Natural killer cell (primary cell): ENCODE data around the gene NDFIP1. TPM values are rescaled to one million over a fixed set of nuclear protein-coding genes. Genes with fewer than 3 reads are reported as not detected.

Source experiments
- ATAC-seq, 3 donors: fragments of 150-1000 bp in 2 of 3; fragments of 200-7000 bp in 1 of 3; cut with Tn5 transposase; 1 replicate in 1 of 3; 2 replicates in 2 of 3; pipeline ENCODE4 v1.10.0; 2021; ENCODE audit warnings: mild to moderate bottlenecking in 2 of 3, moderate library complexity in 2 of 3
- DNase-seq, 2 donors: peaks; one replicate each; pipeline versions ENCODE4 v3.0.0 to v3.0.0-alpha.2; 2013 to 2021; ENCODE audit warnings: mixed read lengths in 1 of 2
- H3K27ac ChIP-seq: one replicate; pipeline ENCODE4 v1.5.1; 2013; ENCODE audit warnings: mild to moderate bottlenecking, low read length
- H3K27me3 ChIP-seq: one replicate; pipeline ENCODE4 v1.6.1; 2013; ENCODE audit warnings: low read length; ENCODE audit not compliant: control insufficient read depth, insufficient read depth
- H3K36me3 ChIP-seq: one replicate; pipeline ENCODE4 v1.6.1; 2013; ENCODE audit warnings: low read length; ENCODE audit not compliant: control insufficient read depth, insufficient read depth
- H3K4me1 ChIP-seq: one replicate; pipeline ENCODE4 v1.6.1; 2013; ENCODE audit warnings: low read length; ENCODE audit not compliant: control insufficient read depth, insufficient read depth
- H3K4me3 ChIP-seq: one replicate; pipeline ENCODE4 v1.5.1; 2013; ENCODE audit warnings: low read length
- H3K9me3 ChIP-seq: one replicate; pipeline ENCODE4 v1.6.1; 2013; ENCODE audit warnings: low read length; ENCODE audit not compliant: control insufficient read depth, insufficient read depth
- H3K27ac Mint-ChIP-seq, 2 donors: one replicate each; pipeline ENCODE4 v1.8.0; 2022; ENCODE audit warnings: mild to moderate bottlenecking in 2 of 2, mixed read lengths in 2 of 2, moderate library complexity in 1 of 2
- H3K27me3 Mint-ChIP-seq, 2 donors: one replicate each; pipeline ENCODE4 v1.8.0; 2022; ENCODE audit warnings: low read depth in 2 of 2, mixed read lengths in 2 of 2
- H3K36me3 Mint-ChIP-seq: one replicate; pipeline ENCODE4 v1.8.0; 2022; ENCODE audit warnings: mixed read lengths
- H3K4me1 Mint-ChIP-seq, 2 donors: one replicate each; pipeline ENCODE4 v1.8.0; 2022; ENCODE audit warnings: mixed read lengths in 2 of 2
- H3K4me3 Mint-ChIP-seq: one replicate; pipeline ENCODE4 v1.8.0; 2022; ENCODE audit warnings: mild to moderate bottlenecking, moderate library complexity, mixed read lengths
- H3K9me3 Mint-ChIP-seq, 2 donors: one replicate each; pipeline ENCODE4 v1.8.0; 2022; ENCODE audit warnings: mixed read lengths in 2 of 2
- CTCF ChIP-seq: fragments of 200-600 bp; IDR thresholded peaks from one replicate; pipeline ENCODE4 v1.8.0; 2022; ENCODE audit warnings: antibody characterized with exemption
- WGBS: methylation state at CpG from one replicate; pipeline ENCODE4 v1.1.7; 2013; ENCODE audit warnings: missing lambda C conversion rate; ENCODE audit not compliant: insufficient coverage; 5-methylcytosine and 5-hydroxymethylcytosine counted together
- intact Hi-C: fragments of 100-400 bp; cut with micrococcal nuclease; formaldehyde crosslinking; loops from one replicate; pipeline ENCODE4 v1.14.2; 2022
- total RNA-seq, 4 donors: library from RNA; stranded (reverse); fragments of 120-200 nt in 1 of 4; gene quantifications; one replicate each; pipeline versions ENCODE4 v1.2.3 to v1.2.4, GENCODE V29; 2013 to 2022

Gene NDFIP1
- total RNA-seq, 3 donors from 2014 or later (not counting 1 experiment from before 2014, with no cell fraction given) = 45.4 to 57.6 (median 51.7) TPM

- no peaks in the 10 kb centered on the region for H3K36me3 ChIP-seq
- TF ChIP-seq CTCF = no peak
- Mint-ChIP-seq H3K36me3 (no peaks in the 10 kb centered on the region), H3K27ac (no peak overlapping the region), H3K9me3 (no peaks in the 10 kb centered on the region), H3K4me1 (no peaks in the 10 kb centered on the region), H3K4me3 (no peak overlapping the region), H3K27me3 (no peaks in the 10 kb centered on the region)
- no peak overlapping the region for H3K27ac ChIP-seq
- intact Hi-C loops = no loop called here
- ATAC-seq (no peak), DNase-seq (no peak)
- 97% methylated on average over 5 of the region's 5 CpGs for WGBS
- no peaks in the 10 kb centered on the region for H3K27me3 ChIP-seq
- H3K4me3 ChIP-seq = no peak overlapping the region
- H3K9me3 ChIP-seq = no peaks in the 10 kb centered on the region
- H3K4me1 ChIP-seq = no peaks in the 10 kb centered on the region
These were observed 55.7 kb downstream of the NDFIP1 start for GRCh38 chr5:142164315-142164714.

- 96% methylated on average over 4 of the region's 4 CpGs for WGBS
- Histone ChIP-seq H3K9me3 (no peaks in the 10 kb centered on the region), H3K4me3 (no peak overlapping the region), H3K36me3 (no peaks in the 10 kb centered on the region), H3K27me3 (no peaks in the 10 kb centered on the region), H3K27ac (no peak overlapping the region), H3K4me1 (no peaks in the 10 kb centered on the region)
- no peak overlapping the region for H3K27ac Mint-ChIP-seq
- intact Hi-C loops = no loop called here
- ATAC-seq (no peak), DNase-seq (no peak)
- no peak overlapping the region for H3K4me3 Mint-ChIP-seq
- H3K36me3 Mint-ChIP-seq = no peaks in the 10 kb centered on the region
- no peak for TF ChIP-seq CTCF
- no peaks in the 10 kb centered on the region for H3K9me3 Mint-ChIP-seq
- no peaks in the 10 kb centered on the region for H3K27me3 Mint-ChIP-seq
- H3K4me1 Mint-ChIP-seq = no peaks in the 10 kb centered on the region
These were observed 58.2 kb downstream of the NDFIP1 start for GRCh38 chr5:142166754-142167153.

- H3K27ac ChIP-seq = no peak overlapping the region
- Mint-ChIP-seq H3K4me1 (no peaks in the 10 kb centered on the region), H3K4me3 (no peak overlapping the region), H3K36me3 (no peaks in the 10 kb centered on the region), H3K9me3 (no peaks in the 10 kb centered on the region), H3K27ac (no peak overlapping the region), H3K27me3 (no peaks in the 10 kb centered on the region)
- no peaks in the 10 kb centered on the region for H3K9me3 ChIP-seq
- TF ChIP-seq CTCF = no peak
- H3K4me1 ChIP-seq = no peaks in the 10 kb centered on the region
- H3K4me3 ChIP-seq = no peak overlapping the region
- intact Hi-C loops = no loop called here
- H3K27me3 ChIP-seq = no peaks in the 10 kb centered on the region
- WGBS = 92% methylated on average over 5 of the region's 6 CpGs
- ATAC-seq (no peak), DNase-seq (no peak)
- no peaks in the 10 kb centered on the region for H3K36me3 ChIP-seq
These were observed 58.9 kb downstream of the NDFIP1 start for GRCh38 chr5:142167458-142167857.

GRCh38 chr5:142168365-142168764, 59.8 kb downstream of the NDFIP1 start:
- intact Hi-C loops = no loop called here
- Mint-ChIP-seq H3K27me3 (no peaks in the 10 kb centered on the region), H3K4me3 (no peak overlapping the region), H3K36me3 (no peaks in the 10 kb centered on the region), H3K4me1 (no peaks in the 10 kb centered on the region), H3K9me3 (no peaks in the 10 kb centered on the region), H3K27ac (no peak overlapping the region)
- Histone ChIP-seq H3K27me3 (no peaks in the 10 kb centered on the region), H3K36me3 (no peaks in the 10 kb centered on the region), H3K4me3 (no peak overlapping the region), H3K9me3 (no peaks in the 10 kb centered on the region), H3K27ac (no peak overlapping the region), H3K4me1 (no peaks in the 10 kb centered on the region)
- WGBS = 93% methylated on average over 3 of the region's 3 CpGs
- no peak for TF ChIP-seq CTCF
- DNase-seq (no peak), ATAC-seq (no peak)
